A549 (cell line): Measurements from ENCODE around the gene STPG2. TPM values are rescaled to one million over a fixed set of nuclear protein-coding genes. Genes with fewer than 3 reads are reported as not detected.

ENCODE experiments used
- ATAC-seq, 2 experiments: fragments of 200-7000 bp in 1 of 2; fragments of >200 bp in 1 of 2; cut with Nextera tagmentation in 1 of 2; cut with Tn5 transposase in 1 of 2; 3 replicates each; pipeline versions ENCODE4 v1.8.0 to v1.9.1; 2018 to 2020; ENCODE audit warnings: mild to moderate bottlenecking in 1 of 2, moderate library complexity in 1 of 2
- CTCF ChIA-PET: fragments of 300-600 bp; sonication (Branson Sonifier 250); formaldehyde crosslinking; extraction: SDS; loops from one replicate; lab custom pipeline; 2021; ENCODE audit warnings: antibody characterized with exemption, inconsistent platforms; lab: Yijun Ruan, JAX
- POLR2A ChIA-PET: fragments of 350-600 bp; formaldehyde crosslinking; extraction: SDS; loops from one replicate; lab custom pipeline; 2021; ENCODE audit warnings: antibody characterized with exemption, inconsistent platforms; lab: Yijun Ruan, JAX
- DNase-seq, 2 experiments: peaks; one replicate each; pipeline versions ENCODE4 v3.0.0 to v3.0.0-alpha.2; 2011 to 2016; ENCODE audit warnings: low read depth in 1 of 2, low spot score in 1 of 2
- FAIRE-seq: peaks from 2 replicates; lab custom pipeline; 2011; peaks lifted over from hg19 to GRCh38; lab: Jason Lieb, UNC
- H3K27ac ChIP-seq, 2 experiments: fragments of >200 bp; sonication (Bioruptor Twin); formaldehyde crosslinking; 3 replicates each; pipeline ENCODE4 v1.5.1; 2016 to 2017
- H3K4me1 ChIP-seq: fragments of >200 bp; sonication (Bioruptor Twin); formaldehyde crosslinking; 3 replicates; pipeline ENCODE4 v1.6.1; 2016
- H3K4me2 ChIP-seq: fragments of >200 bp; sonication (Bioruptor Twin); formaldehyde crosslinking; 3 replicates; pipeline ENCODE4 v1.6.1; 2016
- H3K4me3 ChIP-seq: fragments of >200 bp; sonication (Bioruptor Twin); formaldehyde crosslinking; 3 replicates; pipeline ENCODE4 v1.5.1; 2016
- H3K9me3 ChIP-seq: fragments of >200 bp; sonication (Bioruptor Twin); formaldehyde crosslinking; 3 replicates; pipeline ENCODE4 v1.6.1; 2016
- BCL3 ChIP-seq: fragments of >200 bp; sonication (Bioruptor Twin); formaldehyde crosslinking; IDR thresholded peaks from 3 replicates; pipeline ENCODE4 v1.6.1; 2016
- BHLHE40 ChIP-seq: IDR thresholded peaks from 2 replicates; pipeline ENCODE4 v1.6.1; 2012; ENCODE audit warnings: low read depth, low read length, inconsistent platforms
- CEBPB ChIP-seq, 2 experiments: fragments of >200 bp in 1 of 2; sonication (Bioruptor Twin) in 1 of 2; formaldehyde crosslinking in 1 of 2; IDR thresholded peaks; 2 replicates each; pipeline ENCODE4 v1.6.1; 2012 to 2016
- CHD2 ChIP-seq: fragments of 150-350 bp; IDR thresholded peaks from 2 replicates; pipeline ENCODE4 v1.6.1; 2014; ENCODE audit warnings: low read length; ENCODE audit not compliant: partially characterized antibody
- EHF ChIP-seq: fragments of 250-450 bp; sonication (Bioruptor Pico); IDR thresholded peaks from 2 replicates; pipeline ENCODE4 v1.5.0; 2020; ENCODE audit warnings: mild to moderate bottlenecking
- HES2 ChIP-seq: fragments of >200 bp; sonication (Bioruptor Twin); formaldehyde crosslinking; IDR thresholded peaks from 2 replicates; pipeline ENCODE4 v1.6.1; 2016
- HMGXB4 ChIP-seq: fragments of 250-450 bp; sonication (Bioruptor Pico); IDR thresholded peaks from 2 replicates; pipeline ENCODE4 v1.5.0; 2021; ENCODE audit warnings: mild to moderate bottlenecking, moderate library complexity, borderline replicate concordance
- HOXB13 ChIP-seq: fragments of 250-450 bp; sonication (Bioruptor Pico); IDR thresholded peaks from 2 replicates; pipeline ENCODE4 v1.5.0; 2020; ENCODE audit warnings: low read depth, mild to moderate bottlenecking, moderate library complexity
- JUNB ChIP-seq: fragments of >200 bp; sonication (Bioruptor Twin); formaldehyde crosslinking; IDR thresholded peaks from 2 replicates; pipeline ENCODE4 v1.6.1; 2016
- MAFK ChIP-seq: fragments of 450-650 bp; IDR thresholded peaks from 2 replicates; pipeline ENCODE4 v1.6.1; 2014; ENCODE audit not compliant: partially characterized antibody
- NPAS2 ChIP-seq: fragments of 250-450 bp; sonication (Bioruptor Pico); IDR thresholded peaks from 2 replicates; pipeline ENCODE4 v1.8.0; 2022; ENCODE audit warnings: mild to moderate bottlenecking, moderate library complexity, borderline replicate concordance
- PHF8 ChIP-seq: fragments of 200-600 bp; sonication (generic); IDR thresholded peaks from 2 replicates; pipeline ENCODE4 v1.6.1; 2016; ENCODE audit warnings: low read depth, mild to moderate bottlenecking, antibody characterized with exemption, moderate library complexity, borderline replicate concordance
- RAD21 ChIP-seq, 2 experiments: fragments of >200 bp in 1 of 2; sonication (Bioruptor Twin) in 1 of 2; formaldehyde crosslinking in 1 of 2; IDR thresholded peaks in 1 of 2; conservative IDR thresholded peaks in 1 of 2; 2 replicates in 1 of 2; 3 replicates in 1 of 2; pipeline ENCODE4 v1.6.1; 2012 to 2018; ENCODE audit warnings: inconsistent platforms in 1 of 2
- WGBS: methylation state at CpG from one replicate; pipeline ENCODE4 v1.1.6; 2017; ENCODE audit errors: missing lambda C conversion rate; 5-methylcytosine and 5-hydroxymethylcytosine counted together
- polyA plus RNA-seq, 4 experiments: library from polyadenylated mRNA; depleted of rRNA in 3 of 4; stranded (reverse); fragments of >200 nt; fragmentation: RNase III in 1 of 4; extraction: RNeasy Plus Mini Kit Qiagen cat#74134 plus additional on column Dnase treatment in 1 of 4; gene quantifications; 2 replicates in 3 of 4; 3 replicates in 1 of 4; pipeline ENCODE4 v1.2.3, GENCODE V29; 2011 to 2017

Gene STPG2
- polyA plus RNA-seq, 2 of the 4 experiments (the other 2 are of a cell fraction), result 0.05 TPM; not detected in 1

- Histone ChIP-seq H3K4me3 (no peak overlapping the region), H3K27ac (peak overlapping the region in 1 of 2 experiments; percentile 42; a peak in 2 of 6 replicates), H3K4me1 (peaks cover 17% of the 10 kb centered on the region), H3K4me2 (peak overlapping the region; percentile 42), H3K9me3 (no peaks in the 10 kb centered on the region)
- ATAC-seq, result peak; percentile 90 to 100
- DNase-seq, result peak; percentile 20 to 45
- TF ChIP-seq BHLHE40 (no peak), NPAS2 (no peak), EHF (CRISPR knock-in tag) (no peak)
- ChIA-PET POLR2A (interaction anchor here (2.1 kb wide), 1 partner anchor 95 kb away, joined by 5 read pairs; the partner anchor contains the start of gene RAP1GDS1), CTCF (no interaction called here)
- no peak for FAIRE-seq
- WGBS, result 50% methylated on average over 7 of the region's 7 CpGs
Measured at GRCh38 chr4:98166025-98166730, 22.9 kb upstream of the STPG2 start.

GRCh38 chr4:98162696-98163095 lies 19.4 kb upstream of the STPG2 start:
- FAIRE-seq, result no peak
- ChIA-PET POLR2A (no interaction called here), CTCF (interaction anchor here (0.6 kb wide), 1 partner anchor 1347 kb away, joined by 4 read pairs; no protein-coding TSS in a partner anchor)
- ATAC-seq, result no peak
- 66% methylated on average over 3 of the region's 3 CpGs for WGBS
- no peaks in the 10 kb centered on the region for H3K9me3 ChIP-seq
- no peak for DNase-seq
- H3K4me1 ChIP-seq, result peaks cover 17% of the 10 kb centered on the region
- no peak overlapping the region for H3K4me2 ChIP-seq
- H3K4me3 ChIP-seq, result no peak overlapping the region
- TF ChIP-seq HES2, result no peak
- no peak for TF ChIP-seq BCL3
- no peak for TF ChIP-seq PHF8
- TF ChIP-seq MAFK, result no peak
- TF ChIP-seq HOXB13 (CRISPR knock-in tag), result no peak
- TF ChIP-seq HMGXB4, result no peak
- no peak for TF ChIP-seq CEBPB (IDR thresholded peaks at IDR 0.05)
- no peak for TF ChIP-seq JUNB
- TF ChIP-seq, all 56 proteins: peak for 0
- H3K27ac ChIP-seq, result no peak overlapping the region

- 87% methylated on average over 4 of the region's 4 CpGs for WGBS
- ATAC-seq (no peak), DNase-seq (peak in 1 of 2 experiments; percentile 3), FAIRE-seq (no peak)
- Histone ChIP-seq H3K9me3 (no peaks in the 10 kb centered on the region), H3K4me1 (peaks cover 4% of the 10 kb centered on the region; the same call in 1 of the 3 replicates), H3K27ac (no peak overlapping the region), H3K4me3 (no peak overlapping the region), H3K4me2 (no peak overlapping the region)
- CTCF ChIA-PET, result interaction anchor here (0.6 to 1.0 kb wide), 4 partner anchors 9 to 723 kb away, joined by 3 to 5 read pairs (median 4); partner anchors contain the start of gene TSPAN5
- TF ChIP-seq CHD2, result no peak
- TF ChIP-seq RAD21 (conservative IDR thresholded peaks at IDR 0.05 in 1 of 2, IDR thresholded peaks at IDR 0.05 in 1 of 2), result no peak
- POLR2A ChIA-PET, result no interaction called here
Measured at GRCh38 chr4:98151145-98151924, 8.1 kb upstream of the STPG2 start.
